Testis (tissue), 3 donors: Measurements from ENCODE around the gene OXT. TPM values are rescaled to one million over a fixed set of nuclear protein-coding genes. Genes with fewer than 3 reads are reported as not detected.
A peak's percentile ranks its signal among the peaks of the same experiment; 100 is the strongest.
"Not testable (repeated sequence)": the region's sequence is repeated elsewhere in the genome, so short reads cannot be mapped to it uniquely, and the experiment has no call there.

Experiments
- DNase-seq: peaks from one replicate; pipeline ENCODE4 v3.0.0-alpha.2; 2019
- H3K27ac ChIP-seq, 2 donors: fragments of 200-600 bp; sonication (generic); one replicate each; pipeline ENCODE4 v1.5.1; 2019
- H3K27me3 ChIP-seq: fragments of 200-600 bp; sonication (generic); one replicate; pipeline ENCODE4 v1.5.1; 2019
- H3K36me3 ChIP-seq: fragments of 200-600 bp; sonication (generic); one replicate; pipeline ENCODE4 v1.5.1; 2017; ENCODE audit warnings: low read depth; ENCODE audit errors: missing control alignments
- H3K4me1 ChIP-seq: fragments of 200-600 bp; sonication (generic); one replicate; pipeline ENCODE4 v1.5.1; 2019
- H3K4me3 ChIP-seq, 2 donors: fragments of 200-600 bp; sonication (generic); one replicate each; pipeline ENCODE4 v1.5.1; 2017 to 2019
- H3K9me3 ChIP-seq: fragments of 200-600 bp; sonication (generic); one replicate; pipeline ENCODE4 v1.5.1; 2017
- CTCF ChIP-seq, 3 experiments: fragments of 450-650 bp in 2 of 3; fragments of 200-600 bp in 1 of 3; sonication (generic) in 1 of 3; IDR thresholded peaks; one replicate each; pipeline ENCODE4 v1.5.1; 2016 to 2019; ENCODE audit warnings: antibody characterized with exemption in 3 of 3, mild to moderate bottlenecking in 2 of 3, moderate library complexity in 1 of 3
- POLR2A ChIP-seq: fragments of 450-650 bp; IDR thresholded peaks from one replicate; pipeline ENCODE4 v1.6.1; 2017; ENCODE audit warnings: antibody characterized with exemption, mild to moderate bottlenecking, moderate library complexity
- WGBS, 2 donors: methylation state at CpG; one replicate each; pipeline ENCODE4 v1.1.5; 2018; 5-methylcytosine and 5-hydroxymethylcytosine counted together
- intact Hi-C: fragments of 100-400 bp; cut with DNase I; formaldehyde crosslinking; loops from one replicate; pipeline ENCODE4 v1.15.1; 2023; ENCODE audit warnings: low total_unique reads
- polyA plus RNA-seq: library from polyadenylated mRNA; stranded (reverse); fragments of 350-450 nt; fragmentation: Illumina TruSeq; extraction: RNeasy Lipid Tissue Mini Kit (QIAGEN cat#74804); gene quantifications from one replicate; pipeline ENCODE4 v1.2.3, GENCODE V29; 2014; ENCODE audit warnings: low read depth, low replicate concordance; ENCODE audit not compliant: insufficient read depth
- total RNA-seq, 2 donors: library from RNA; depleted of rRNA; stranded (reverse); fragments of >200 nt; gene quantifications; one replicate each; pipeline ENCODE4 v1.2.3, GENCODE V29; 2016

OXT gene
- total and polyA plus RNA-seq, 3 donors from 2014 or later = 1.7 to 6.7 (median 3.7) TPM

GRCh38 chr20:3047486-3048419 lies 23.7 kb upstream of the OXT start:
- no peaks in the 10 kb centered on the region for H3K9me3 ChIP-seq
- no peaks in the 10 kb centered on the region for H3K27me3 ChIP-seq
- no peaks in the 10 kb centered on the region for H3K4me1 ChIP-seq
- TF ChIP-seq CTCF (IDR thresholded peaks at IDR 0.05) (no peak), POLR2A (no peak)
- 50 to 61% methylated on average over 11 to 14 of the region's 14 CpGs for WGBS, 2 donors
- no peak overlapping the region for H3K4me3 ChIP-seq
- no peaks in the 10 kb centered on the region for H3K36me3 ChIP-seq
- no peak for DNase-seq
- no peak overlapping the region for H3K27ac ChIP-seq
- intact Hi-C loops = no loop called here

- no peaks in the 10 kb centered on the region for H3K27me3 ChIP-seq
- intact Hi-C loops = no loop called here
Measured at GRCh38 chr20:3051385-3052019, 19.9 kb upstream of the OXT start.

GRCh38 chr20:3059489-3059888 lies 11.9 kb upstream of the OXT start:
- Histone ChIP-seq H3K27ac (no peak overlapping the region), H3K27me3 (no peaks in the 10 kb centered on the region), H3K9me3 (no peaks in the 10 kb centered on the region), H3K4me3 (no peak overlapping the region), H3K4me1 (no peaks in the 10 kb centered on the region), H3K36me3 (no peaks in the 10 kb centered on the region)
- DNase-seq = no peak
- intact Hi-C loops = no loop called here
- no peak for TF ChIP-seq CTCF (IDR thresholded peaks at IDR 0.05)
- TF ChIP-seq POLR2A = no peak
- WGBS, 2 donors = 100% methylated on average over 3 of the region's 3 CpGs; no CpG with 5 or more reads in 1 of the 2 donors

More at GRCh38 chr20:3051385-3052019, 19.9 kb upstream of the OXT start:
- no peak for DNase-seq
- Histone ChIP-seq H3K4me3 (no peak overlapping the region), H3K36me3 (no peaks in the 10 kb centered on the region), H3K9me3 (no peaks in the 10 kb centered on the region), H3K4me1 (no peaks in the 10 kb centered on the region), H3K27ac (no peak overlapping the region)
- WGBS, 2 donors = 73 to 80% methylated on average over 7 of the region's 7 CpGs
- TF ChIP-seq CTCF (IDR thresholded peaks at IDR 0.05) (peak in 1 of 3 experiments; percentile 9), POLR2A (no peak)

GRCh38 chr20:3064119-3064518 lies 7.3 kb upstream of the OXT start:
- H3K4me3 ChIP-seq, H3K36me3 ChIP-seq, H3K9me3 ChIP-seq, intact Hi-C loops, DNase-seq, H3K27me3 ChIP-seq, H3K4me1 ChIP-seq, H3K27ac ChIP-seq: not testable (repeated sequence)
- 86% methylated on average over 6 of the region's 6 CpGs for WGBS, 2 donors

GRCh38 chr20:3067139-3068014 lies 4.0 kb upstream of the OXT start:
- 78 to 79% methylated on average over 23 of the region's 23 CpGs for WGBS, 2 donors

More at GRCh38 chr20:3067139-3068014, 4.0 kb upstream of the OXT start:
- no peaks in the 10 kb centered on the region for H3K4me1 ChIP-seq
- TF ChIP-seq POLR2A (no peak), CTCF (IDR thresholded peaks at IDR 0.05) (no peak)
- no peaks in the 10 kb centered on the region for H3K36me3 ChIP-seq
- intact Hi-C loops = no loop called here
- H3K9me3 ChIP-seq = no peaks in the 10 kb centered on the region
- DNase-seq = no peak
- no peak overlapping the region for H3K4me3 ChIP-seq
- H3K27me3 ChIP-seq = no peaks in the 10 kb centered on the region
- no peak overlapping the region for H3K27ac ChIP-seq
